Posterior vena cava (tissue), 2 donors: Measurements from ENCODE around the gene SLC39A11. TPM values are rescaled to one million over a fixed set of nuclear protein-coding genes. Genes with fewer than 3 reads are reported as not detected.
"Not testable (repeated sequence)": the region's sequence is repeated elsewhere in the genome, so short reads cannot be mapped to it uniquely, and the experiment has no call there.

Experiments
- DNase-seq: peaks from one replicate; pipeline ENCODE4 v3.0.0-alpha.2; 2020; ENCODE audit warnings: low spot score
- intact Hi-C, 2 donors: fragments of 100-400 bp; cut with DNase I; formaldehyde crosslinking; loops; one replicate each; pipeline versions ENCODE4 v1.14.1 to v1.14.2; 2022 to 2023
- total RNA-seq, 2 donors: library from RNA; stranded (reverse); fragmentation: NEBNext Ultra II Directional; extraction: Animal tissue kit (Norgen Biotek cat#: 25700); gene quantifications; one replicate each; pipeline ENCODE4 v1.2.1, GENCODE V29; 2021
- donor health status: DM: yes; HTN: yes; CAD: no.
- donor health status: DM: yes; HTN: yes; CAD: no.

The SLC39A11 gene
- total RNA-seq, 2 donors from 2014 or later: 20.6 to 25.8 TPM

DNA sequence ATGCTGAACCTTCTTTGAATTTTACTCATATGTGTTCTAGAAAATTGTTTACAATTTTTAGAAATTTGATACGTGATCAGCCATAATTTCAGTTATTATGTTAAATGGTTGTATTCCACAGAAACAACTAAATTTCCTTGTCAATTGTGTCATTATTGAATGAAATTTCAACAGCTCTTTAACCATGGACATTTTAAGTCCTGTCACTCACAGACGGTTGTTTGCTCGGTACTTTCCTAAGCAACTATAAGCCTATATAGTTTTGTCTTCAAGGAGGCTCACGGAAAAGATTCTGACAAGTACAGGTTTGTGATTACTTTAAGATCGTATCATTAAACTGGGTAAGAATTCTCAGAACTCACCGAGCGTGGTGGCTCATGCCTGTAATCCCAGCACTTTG is 31.8 kb downstream of the SLC39A11 start:
- no peak for DNase-seq
- intact Hi-C loops: no loop called here

DNA sequence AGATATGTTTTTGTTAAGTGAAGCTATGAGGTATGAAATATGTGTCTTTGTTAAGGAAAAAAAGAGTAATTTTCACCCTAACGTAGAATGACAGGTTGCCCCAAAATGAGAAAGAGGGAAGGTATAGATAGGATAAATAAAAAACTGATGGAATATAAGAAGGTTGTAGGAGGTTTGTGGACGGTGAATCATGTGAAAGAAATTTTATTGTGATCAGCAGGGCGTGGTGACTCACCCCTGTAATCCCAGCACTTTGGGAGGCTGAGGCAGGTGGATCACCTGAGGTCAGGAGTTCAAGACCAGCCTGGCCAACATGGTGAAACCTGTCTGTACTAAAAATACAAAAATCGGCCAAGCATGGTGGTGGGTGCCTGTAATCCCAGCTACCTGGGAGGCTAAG is 32.8 kb downstream of the SLC39A11 start:
- intact Hi-C loops, DNase-seq: not testable (repeated sequence)

DNA sequence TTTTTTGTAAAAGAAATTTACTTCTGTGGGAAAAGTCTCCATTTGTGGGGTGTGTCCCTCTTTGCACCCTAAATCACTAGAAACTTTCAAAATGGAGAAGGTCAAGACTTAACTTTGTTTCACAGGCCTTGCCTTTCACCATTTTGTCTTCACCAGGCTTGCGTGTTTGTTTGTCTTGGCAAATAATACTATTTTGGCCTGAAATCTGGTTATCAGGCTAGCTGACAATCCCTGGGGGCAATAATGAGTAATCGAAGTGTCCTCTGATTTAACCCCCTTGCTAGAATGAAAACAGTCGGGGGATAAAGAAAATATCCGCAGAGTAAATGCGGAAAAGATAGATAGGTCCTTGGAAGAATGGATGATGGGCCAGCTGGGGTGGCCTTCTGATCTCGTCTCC is 34.5 kb downstream of the SLC39A11 start:
- intact Hi-C loops: no loop called here
- DNase-seq: no peak

DNA sequence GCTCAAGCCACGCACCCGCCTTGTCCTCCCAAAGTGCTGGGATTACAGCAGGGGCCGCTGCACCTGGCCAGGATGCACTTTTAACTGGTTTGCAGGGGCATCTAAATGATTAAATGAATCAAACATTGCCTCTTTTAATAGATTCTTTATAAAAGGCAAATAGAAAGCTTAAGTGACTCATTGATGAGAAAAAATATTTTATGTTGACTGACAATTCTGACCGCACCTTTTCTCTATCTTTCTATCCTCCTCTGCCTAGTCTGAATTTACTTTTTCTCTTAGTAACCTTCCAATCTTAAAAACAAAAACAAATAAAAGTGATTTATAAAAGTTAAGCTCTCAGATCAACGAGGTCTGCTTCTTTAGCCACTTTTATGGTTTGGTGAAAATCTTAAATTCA is 35.3 kb downstream of the SLC39A11 start:
- intact Hi-C loops: no loop called here
- DNase-seq: no peak

DNA sequence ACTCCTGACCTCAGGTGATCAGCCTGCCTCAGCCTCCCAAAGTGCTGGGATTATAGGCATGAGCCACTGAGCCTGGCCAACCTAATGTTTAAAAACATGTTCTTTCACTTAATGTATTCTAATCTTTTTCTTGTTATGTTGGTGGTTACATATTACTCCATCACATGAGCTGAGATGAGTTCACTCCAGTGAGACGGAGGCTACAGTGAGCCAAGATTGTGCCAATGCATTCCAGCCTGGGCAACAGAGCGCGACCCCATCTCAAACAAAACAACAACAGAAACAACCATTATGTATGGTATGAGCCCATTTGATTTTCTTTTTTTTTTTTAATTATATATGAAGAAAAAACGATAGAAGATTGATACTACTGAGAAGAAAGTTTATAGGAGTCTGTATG is 39.6 kb downstream of the SLC39A11 start:
- DNase-seq: no peak
- intact Hi-C loops: loop anchor here in 1 of 2 donors (5.0 kb wide), 1 partner anchor 159 kb away; no protein-coding TSS in a partner anchor

DNA sequence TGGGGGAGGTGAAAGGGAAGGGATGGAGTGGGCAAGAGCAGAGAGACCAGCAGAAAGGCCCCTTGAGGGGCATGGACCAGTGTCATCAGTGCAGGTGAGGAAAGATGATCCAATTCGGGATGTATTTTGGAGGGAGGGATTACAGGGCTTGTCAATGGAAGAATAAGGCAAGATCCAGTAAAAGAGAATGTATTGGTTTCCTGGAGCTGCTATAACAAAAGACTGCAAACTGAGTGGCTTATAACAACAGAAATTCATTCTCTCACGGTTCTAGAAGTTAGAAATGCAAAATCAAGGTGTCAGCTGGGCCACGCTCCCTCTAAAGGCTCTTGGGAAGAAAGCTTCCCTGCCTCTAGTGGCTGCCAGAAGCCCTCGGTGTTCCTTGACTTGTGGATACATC is 41.7 kb downstream of the SLC39A11 start:
- intact Hi-C loops: loop anchor here in 1 of 2 donors (5.0 kb wide), 1 partner anchor 162 kb away; no protein-coding TSS in a partner anchor
- DNase-seq: no peak

DNA sequence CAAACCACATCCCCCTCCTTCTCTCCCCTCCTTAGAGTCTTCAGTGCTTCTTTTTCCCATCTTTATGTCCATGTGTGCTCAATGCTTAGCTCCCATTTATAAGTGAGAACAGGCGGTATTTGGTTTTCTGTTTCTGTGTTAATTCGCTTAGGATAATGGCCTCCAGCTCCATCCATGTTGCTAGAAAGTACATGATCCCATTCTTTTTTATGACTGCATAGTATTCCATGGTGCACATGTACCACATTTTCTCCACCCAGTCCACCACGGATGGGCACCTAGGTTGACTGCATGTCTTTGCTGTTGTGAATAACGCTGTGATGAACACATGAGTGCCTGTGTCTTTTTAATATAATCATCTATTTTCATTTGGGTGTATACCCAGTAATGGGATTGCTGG is 44.3 kb downstream of the SLC39A11 start:
- DNase-seq: no peak
- intact Hi-C loops: no loop called here

DNA sequence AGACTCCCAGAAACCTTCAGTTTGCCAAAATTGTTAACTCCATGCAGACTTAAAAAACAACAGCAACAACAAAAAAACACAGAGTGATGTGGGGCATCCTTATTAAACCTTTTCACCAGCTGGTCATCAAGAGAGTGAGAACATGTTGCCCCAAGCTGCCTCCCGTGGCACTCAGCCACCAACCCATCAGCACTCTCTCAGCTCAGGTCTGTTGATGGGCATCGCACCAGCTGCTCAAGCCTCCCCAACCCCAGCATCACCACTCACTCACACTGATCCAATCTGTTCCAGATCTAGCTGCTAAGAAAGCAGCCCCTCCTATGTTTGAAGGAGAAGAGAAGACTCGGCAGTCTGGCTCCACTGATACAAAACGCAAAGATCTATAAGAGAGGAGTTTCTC is 46.8 kb downstream of the SLC39A11 start:
- intact Hi-C loops: no loop called here
- DNase-seq: peak; percentile 22

DNA sequence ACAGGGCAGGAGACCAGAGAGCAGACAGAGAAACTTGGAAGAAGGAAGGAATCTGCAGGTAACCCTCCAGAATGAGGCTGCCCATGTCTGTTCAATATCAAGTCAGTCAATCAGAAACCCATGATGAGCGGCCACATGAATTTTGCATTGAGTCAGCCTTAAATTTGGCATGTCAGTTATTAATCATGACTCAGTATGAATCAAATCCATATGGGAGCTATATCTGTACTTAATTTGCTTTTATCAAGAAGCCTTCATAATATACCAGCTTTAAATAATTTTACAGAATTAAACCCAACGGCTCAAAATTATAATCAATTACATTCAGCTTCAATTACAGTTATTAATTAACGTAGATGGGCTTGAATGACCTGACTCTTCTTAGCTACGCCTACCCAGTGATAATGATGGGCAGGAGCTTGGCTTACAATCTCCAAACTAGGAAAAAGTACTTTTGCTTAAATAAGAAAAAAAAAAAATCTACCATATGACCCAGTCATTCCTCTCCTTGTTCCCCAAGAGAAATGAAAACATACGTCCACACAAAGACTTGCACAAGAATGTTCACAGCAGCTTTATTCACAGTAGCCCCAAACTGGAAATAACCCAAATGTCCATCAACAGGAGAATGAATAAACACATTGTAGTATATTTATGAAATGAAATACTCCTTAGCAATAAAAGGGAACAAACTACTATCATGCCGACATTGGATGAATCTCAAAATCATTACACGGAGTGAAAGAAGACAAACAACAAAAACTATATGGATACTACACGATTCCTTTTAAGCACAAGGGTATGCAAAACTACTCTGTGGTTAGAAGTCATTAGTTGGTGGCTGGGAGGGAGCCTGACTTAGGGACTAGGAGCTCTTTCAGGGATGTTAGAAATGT is 48.6 kb downstream of the SLC39A11 start:
- DNase-seq: peak; percentile 1
- intact Hi-C loops: no loop called here

DNA sequence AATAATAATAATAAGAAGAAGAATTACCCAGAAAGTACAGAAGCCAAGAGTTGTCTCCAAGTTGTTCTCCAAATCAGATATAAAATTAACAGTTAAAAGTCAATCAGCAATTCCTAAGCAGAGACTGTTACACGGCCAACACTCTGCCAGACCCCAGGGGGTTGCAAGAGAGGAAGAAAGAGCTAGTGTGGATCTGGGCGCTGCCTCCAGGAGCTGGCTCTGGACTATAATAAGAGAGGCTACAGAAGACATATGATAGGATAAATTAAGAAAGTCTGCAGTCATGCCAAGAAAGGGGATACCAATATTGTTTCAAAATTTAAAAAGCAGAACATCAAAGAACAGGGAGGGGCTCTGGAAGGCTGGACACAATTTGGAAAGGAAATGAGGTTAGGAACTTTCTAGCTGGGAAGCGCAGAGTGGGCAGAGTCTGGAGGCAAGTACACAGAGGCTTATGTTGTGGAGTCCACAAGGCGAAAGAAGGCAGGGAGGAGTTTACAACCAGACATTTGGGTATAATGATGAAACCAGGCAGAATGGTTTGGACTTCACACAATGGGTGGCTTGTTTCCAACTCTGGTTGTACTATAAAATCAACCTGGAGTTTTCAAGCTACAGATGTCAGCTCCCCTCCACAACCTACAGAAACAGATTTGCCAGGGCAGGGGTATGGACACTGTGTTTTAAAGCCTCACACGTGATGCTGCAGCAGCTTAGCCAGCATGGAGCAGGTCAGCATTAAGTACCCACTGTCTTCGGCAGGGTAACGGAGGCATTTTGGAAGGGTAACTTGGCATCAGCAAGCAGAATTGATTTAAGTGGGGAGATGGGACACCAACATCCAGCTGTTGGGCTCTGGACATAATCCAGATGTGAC is 49.4 kb downstream of the SLC39A11 start:
- intact Hi-C loops: no loop called here
- no peak for DNase-seq

DNA sequence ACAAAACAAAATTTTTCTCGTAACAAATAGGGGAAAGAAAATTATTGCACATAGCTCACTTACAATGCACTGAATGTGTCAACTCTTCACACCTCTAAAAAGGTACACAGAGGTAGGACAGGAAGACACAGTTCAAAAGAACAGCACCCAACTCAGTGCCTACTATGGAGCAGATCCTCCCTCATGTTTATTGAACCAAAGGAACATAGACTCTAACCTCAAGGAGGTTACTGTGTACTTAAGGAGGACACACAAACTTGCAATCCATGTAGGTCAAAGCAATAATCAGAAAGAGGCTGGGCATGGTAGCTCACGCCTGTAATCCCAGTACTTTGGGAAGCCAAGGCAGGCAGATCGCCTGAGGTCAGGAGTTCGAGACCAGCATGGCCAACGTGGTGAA is 50.3 kb downstream of the SLC39A11 start:
- intact Hi-C loops: no loop called here
- DNase-seq: no peak

DNA sequence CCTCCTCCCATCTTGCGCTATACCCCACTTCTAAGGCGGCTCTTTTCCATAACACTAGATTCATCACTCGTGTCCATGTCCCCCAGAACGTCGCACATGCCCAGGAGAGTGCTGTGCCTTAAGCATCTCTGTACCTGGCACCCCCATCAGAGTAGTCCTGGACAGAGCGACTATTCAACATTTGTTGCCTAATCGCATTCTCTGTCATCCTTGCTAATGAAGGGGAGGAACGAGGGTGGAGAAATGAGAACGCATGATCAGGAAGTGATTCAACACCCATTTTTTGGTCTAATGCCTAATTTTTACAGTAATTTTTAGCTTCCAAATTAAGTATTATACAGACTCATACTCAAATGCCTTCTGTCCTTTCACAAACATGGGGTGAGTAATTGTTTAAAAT is 53.2 kb downstream of the SLC39A11 start:
- no peak for DNase-seq
- intact Hi-C loops: no loop called here

DNA sequence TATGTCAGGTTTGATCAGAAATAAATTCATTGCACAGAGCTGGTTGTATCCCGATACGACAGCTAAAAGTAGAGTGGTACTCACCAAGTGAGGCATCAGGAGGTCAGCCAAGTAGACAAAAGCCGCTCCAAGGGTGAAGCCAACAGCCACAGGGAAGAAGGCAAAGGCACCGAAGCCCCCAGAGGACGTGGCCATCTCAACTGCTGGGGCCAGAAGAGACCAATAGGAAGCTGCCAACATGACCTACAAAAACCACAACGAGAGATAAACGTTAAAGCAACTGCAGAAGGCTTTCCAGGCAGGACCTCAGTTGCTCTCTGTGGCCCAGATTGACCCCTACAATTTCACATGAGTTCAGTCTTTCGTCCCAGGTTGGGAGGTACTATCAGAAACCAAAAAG is 61.0 kb downstream of the SLC39A11 start:
- peak; percentile 44 for DNase-seq
- intact Hi-C loops: no loop called here

DNA sequence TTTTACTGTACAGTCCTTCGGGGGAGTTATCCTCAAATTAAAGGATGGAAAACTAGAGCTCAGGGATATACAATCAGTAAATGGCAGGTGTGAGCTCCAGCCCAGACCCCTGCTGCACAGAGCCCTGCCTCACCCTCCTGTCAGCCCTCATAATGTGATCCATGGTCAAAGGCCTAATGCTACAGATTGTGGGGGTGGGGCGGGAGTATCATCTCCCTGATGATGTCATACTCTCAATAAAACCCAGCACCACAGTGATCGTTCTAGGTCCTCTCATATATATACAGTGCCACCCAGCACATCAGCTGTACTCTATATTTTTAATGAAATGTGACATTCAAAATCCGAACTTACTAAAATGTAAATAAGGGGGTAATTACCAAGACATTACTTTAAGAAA is 61.5 kb downstream of the SLC39A11 start:
- intact Hi-C loops: no loop called here
- DNase-seq: peak; percentile 6

DNA sequence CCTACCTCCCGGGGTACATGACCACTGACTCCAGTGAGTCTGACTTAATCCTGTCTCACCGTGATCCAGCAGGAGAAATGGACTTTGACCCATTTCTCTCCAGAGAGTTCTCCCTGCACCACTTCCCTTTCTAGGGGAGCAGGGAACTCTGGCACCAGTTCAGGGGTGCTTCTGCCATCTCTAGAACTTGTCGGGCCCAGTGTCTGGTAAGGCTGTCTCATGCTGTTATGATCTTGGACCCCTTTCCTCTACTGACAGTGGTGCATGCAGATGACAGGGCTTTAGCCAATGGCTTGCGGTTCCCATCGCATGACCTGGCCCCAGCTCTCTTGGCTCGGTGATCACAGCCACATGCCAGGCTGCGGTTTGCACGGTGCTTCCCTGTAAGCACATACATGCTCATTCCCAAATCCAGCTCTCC is 62.0 kb downstream of the SLC39A11 start:
- peak; percentile 83 for DNase-seq
- intact Hi-C loops: no loop called here

DNA sequence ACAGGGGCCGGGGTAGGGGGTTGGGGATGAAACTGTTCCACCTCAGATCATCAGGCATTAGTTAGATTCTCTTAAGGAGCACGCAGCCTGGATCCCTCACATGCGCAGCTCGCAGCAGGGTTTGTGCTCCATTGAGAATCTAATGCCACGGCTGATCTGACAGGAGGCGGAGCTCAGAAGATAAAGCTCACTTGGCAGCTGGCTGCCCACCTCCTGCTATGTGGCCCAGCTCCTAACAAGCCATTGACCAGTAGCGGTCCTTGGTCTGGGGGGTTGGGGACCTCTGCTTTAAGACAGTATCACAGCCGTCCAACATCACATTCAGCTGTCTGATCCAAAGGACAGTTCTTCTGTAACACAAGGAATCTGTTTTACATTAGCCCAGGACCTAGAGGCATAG is 62.5 kb downstream of the SLC39A11 start:
- intact Hi-C loops: no loop called here

DNA sequence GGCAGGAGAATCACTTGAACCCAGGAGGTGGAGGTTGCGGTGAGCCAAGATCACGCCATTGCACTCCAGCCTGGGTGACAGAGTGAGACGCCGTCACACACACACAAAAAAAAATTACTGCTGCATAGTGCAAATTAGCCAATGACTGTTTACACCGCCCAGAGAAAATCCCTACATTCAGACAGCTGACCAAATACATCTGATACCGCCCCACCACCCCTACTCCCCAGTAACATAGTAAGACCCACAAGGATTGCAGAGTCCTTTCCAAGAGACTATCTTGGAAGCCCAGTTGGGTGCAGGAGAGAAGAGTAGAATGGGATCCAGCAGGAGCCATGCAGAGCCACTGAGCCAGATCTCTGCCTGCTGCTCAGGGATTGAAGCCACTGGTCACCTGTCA is 63.5 kb downstream of the SLC39A11 start:
- peak; percentile 37 for DNase-seq
- intact Hi-C loops: no loop called here

More for the DNA sequence above, 62.5 kb downstream of the SLC39A11 start:
- DNase-seq: peak; percentile 12

DNA sequence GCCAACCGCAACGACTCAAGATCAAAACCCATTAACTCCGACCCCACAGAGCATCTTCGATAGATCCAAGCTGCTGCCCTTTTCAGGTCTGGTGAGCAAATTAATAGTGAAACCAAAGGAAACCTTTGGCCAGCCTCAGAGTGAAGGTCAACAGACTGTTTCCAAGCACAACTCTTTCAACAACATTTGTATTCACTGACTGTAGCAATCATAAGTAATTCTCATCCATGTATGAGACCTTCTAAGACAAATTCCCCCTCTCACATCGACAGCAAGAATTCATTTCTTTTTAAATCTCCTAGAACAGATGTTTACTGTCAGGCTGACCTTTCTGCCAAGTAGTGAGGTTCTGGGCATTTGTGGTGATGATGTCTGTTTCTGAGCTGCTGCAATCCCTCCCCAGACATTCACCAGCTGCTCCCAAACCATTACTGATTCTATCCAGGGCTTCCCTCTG is 64.2 kb downstream of the SLC39A11 start:
- intact Hi-C loops: no loop called here
- DNase-seq: no peak

DNA sequence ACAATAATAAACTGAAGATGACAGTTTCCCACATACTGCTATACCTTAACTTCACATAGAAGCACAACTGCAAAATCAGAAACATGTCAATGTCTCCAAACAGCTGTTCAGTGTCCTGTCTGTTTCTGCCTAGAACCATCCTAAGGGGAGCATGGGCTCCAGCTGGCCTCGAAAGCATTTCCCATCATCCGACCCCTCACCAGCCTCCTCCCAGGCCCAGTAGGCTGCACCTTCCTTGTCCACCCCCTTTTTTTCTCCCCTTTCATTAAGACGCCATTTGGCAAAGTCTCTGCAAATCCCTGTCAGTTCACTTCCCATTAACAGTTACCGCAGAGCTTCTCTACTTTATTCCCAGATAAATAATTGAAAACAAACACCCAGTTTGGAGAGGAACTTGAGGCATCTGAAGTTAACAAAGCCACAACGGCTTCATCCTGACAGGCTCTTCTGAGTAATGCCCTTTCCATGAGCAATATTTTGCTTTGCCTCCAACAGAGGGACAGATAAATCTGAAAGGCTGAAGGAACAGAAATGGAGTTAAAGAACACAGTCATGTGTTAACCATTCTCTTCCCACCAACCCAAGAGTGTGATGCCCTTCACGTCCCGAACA is 65.3 kb downstream of the SLC39A11 start:
- DNase-seq: peak; percentile 56
- intact Hi-C loops: no loop called here
